GM12892 (cell line): ENCODE results near the gene TBXAS1.

ENCODE experiments used
- POLR2A ChIP-seq: IDR thresholded peaks from 2 replicates; pipeline ENCODE4 v1.6.1; 2011; ENCODE audit warnings: low read depth, low read length, control low read depth
- POLR2AphosphoS5 ChIP-seq: IDR thresholded peaks from 2 replicates; pipeline ENCODE4 v1.6.1; 2011; ENCODE audit warnings: low read depth, low read length, control low read depth

- TF ChIP-seq POLR2AphosphoS5 (no peak), POLR2A (no peak)
Measured at GRCh38 chr7:140026935-140027334, 197.9 kb downstream of the TBXAS1 start.
